Heart left ventricle (tissue), 16 donors: ENCODE results near the gene KCNQ1OT1. TPM values are rescaled to one million over a fixed set of nuclear protein-coding genes. Genes with fewer than 3 reads are reported as not detected.

Experiments
- ATAC-seq, 4 donors: fragments of 200-7000 bp; cut with Tn5 transposase; one replicate each; pipeline ENCODE4 v1.9.1; 2020 to 2022; ENCODE audit warnings: moderate library complexity in 4 of 4, mild to moderate bottlenecking in 3 of 4, moderate number of reproducible peaks in 1 of 4
- DNase-seq, 5 donors: peaks; one replicate each; pipeline ENCODE4 v3.0.0-alpha.2; 2020
- H3K27ac ChIP-seq, 12 donors: fragments of 200-600 bp; sonication (generic) in 4 of 12; one replicate each; pipeline versions ENCODE4 v1.5.0 to v1.8.0; 2016 to 2022; ENCODE audit warnings: mild to moderate bottlenecking in 2 of 12
- H3K27me3 ChIP-seq, 9 donors: fragments of 200-600 bp; sonication (generic) in 2 of 9; one replicate each; pipeline versions ENCODE4 v1.5.1 to v1.8.0; 2016 to 2022; ENCODE audit warnings: mild to moderate bottlenecking in 3 of 9
- H3K36me3 ChIP-seq, 9 donors: fragments of 200-600 bp; sonication (generic) in 2 of 9; one replicate each; pipeline versions ENCODE4 v1.5.0 to v1.8.0; 2018 to 2022; ENCODE audit warnings: mild to moderate bottlenecking in 2 of 9
- H3K4me1 ChIP-seq, 12 donors: fragments of 200-600 bp; sonication (generic) in 4 of 12; one replicate each; pipeline versions ENCODE4 v1.5.0 to v1.8.0; 2016 to 2022; ENCODE audit warnings: mild to moderate bottlenecking in 3 of 12
- H3K4me3 ChIP-seq, 12 donors: fragments of 200-600 bp; sonication (generic) in 4 of 12; one replicate each; pipeline versions ENCODE4 v1.5.0 to v1.8.0; 2017 to 2022; ENCODE audit warnings: mild to moderate bottlenecking in 9 of 12, moderate library complexity in 4 of 12
- H3K9me3 ChIP-seq, 12 donors: fragments of 200-600 bp; sonication (generic) in 4 of 12; one replicate each; pipeline versions ENCODE4 v1.5.0 to v1.8.0; 2016 to 2022; ENCODE audit warnings: mild to moderate bottlenecking in 1 of 12
- POLR2A ChIP-seq, 2 donors: fragments of 450-650 bp; IDR thresholded peaks; one replicate each; pipeline ENCODE4 v1.6.1; 2017; ENCODE audit warnings: antibody characterized with exemption in 2 of 2, mild to moderate bottlenecking in 2 of 2, moderate library complexity in 2 of 2
- WGBS, 4 donors: extraction: QIAGEN DNeasy Blood & Tissue Kit in 2 of 4; methylation state at CpG; one replicate each; pipeline versions ENCODE4 v1.1.5 to v1.1.7; 2013 to 2018; 5-methylcytosine and 5-hydroxymethylcytosine counted together
- intact Hi-C, 10 donors: fragments of 100-400 bp; cut with DNase I; formaldehyde crosslinking; loops; one replicate each; pipeline versions ENCODE4 v1.11.1 to v1.14.2; 2022
- polyA plus RNA-seq, 2 donors: library from polyadenylated mRNA; stranded (reverse); fragments of 200-250 nt; gene quantifications; one replicate each; pipeline ENCODE4 v1.2.3, GENCODE V29; 2013
- total RNA-seq, 9 donors: library from RNA; depleted of rRNA in 2 of 9; stranded (reverse); fragments of >200 nt in 2 of 9; fragmentation: NEBNext Ultra II Directional in 3 of 9; extraction: Animal tissue kit (Norgen Biotek cat#: 25700) in 3 of 9; gene quantifications; one replicate each; pipeline versions ENCODE4 v1.1.0 to v1.2.4, GENCODE V29; 2016 to 2023
- TF ChIP-seq, protein P1 (sequence below), 12 donors: fragments of 200-600 bp; sonication (generic) in 4 of 12; IDR thresholded peaks; one replicate each; pipeline versions ENCODE4 v1.5.0 to v1.8.0; 2018 to 2022; ENCODE audit warnings: antibody characterized with exemption in 12 of 12, mild to moderate bottlenecking in 5 of 12
- donor health status: ischemic (EF 13 %, LVEDD 7.1; RV severe dilation, severe dysfunction).
- donor health status: healthy with polysubstance abuse.
- donor health status: DM: no; HTN: yes; CAD: no.
- donor health status: DM: no; HTN: no; CAD: no.
- donor health status: ischemic (EF 25% LVEDD 6.9; RV normal size, moderate dysfunction).
- donor health status: ischemic (EF 25% LVEDD 5.7; RV mildly dilated, moderate dysfunction).
- donor health status: healthy.
- donor health status: DM: yes; HTN: yes; CAD: no.
- donor health status: ischemic (EF 35%, LVEDD 5.7; RV mildly dilated, moderate dysfunction).
- donor health status: nonischemic (EF 11% LVEDD 7.7; RV severe dilation, severe dysfunction).
- donor health status: DM: yes; HTN: yes; CAD: no.
- donor health status: PGD.
- donor health status: ischemic (EF 29% LVEDD 5.4; RV normal size, mild dysfunction).
- donor health status: nonischemic (EF 23%, LVEDD 6.1; RV moderate dilation, normal function).

The KCNQ1OT1 gene
- total and polyA plus RNA-seq, 11 donors, result 0.14 to 0.93 (median 0.40) TPM

DNA sequence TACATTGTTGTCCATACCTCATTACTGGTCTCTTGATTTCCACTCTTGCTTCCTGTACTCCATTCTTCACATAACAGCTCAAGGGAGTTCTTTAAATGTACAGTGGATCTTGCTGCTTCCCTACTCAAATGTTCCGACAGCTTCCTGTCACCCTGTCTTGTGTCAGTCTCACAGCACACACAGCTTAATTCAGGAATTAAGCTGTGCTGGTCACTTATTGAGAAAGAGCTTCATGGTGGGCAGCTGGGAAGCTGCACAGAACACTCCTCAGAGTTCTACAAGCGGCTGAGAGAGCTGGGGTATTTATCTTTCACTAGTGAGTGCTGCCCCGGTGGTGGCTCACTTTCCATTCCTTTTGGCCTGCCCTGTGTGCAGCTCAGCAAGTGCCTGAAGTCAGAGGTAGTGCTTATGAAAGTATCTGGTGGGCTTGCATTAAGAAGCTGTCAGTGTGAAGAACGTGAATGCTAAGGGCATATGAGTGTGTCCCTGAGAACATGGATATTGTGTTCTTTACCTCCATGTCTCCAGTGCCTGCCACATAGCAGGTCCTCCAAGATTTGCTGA is 48.7 kb downstream of the KCNQ1OT1 start:
- ATAC-seq (no peak), DNase-seq (no peak)
- TF ChIP-seq, protein P1, sequence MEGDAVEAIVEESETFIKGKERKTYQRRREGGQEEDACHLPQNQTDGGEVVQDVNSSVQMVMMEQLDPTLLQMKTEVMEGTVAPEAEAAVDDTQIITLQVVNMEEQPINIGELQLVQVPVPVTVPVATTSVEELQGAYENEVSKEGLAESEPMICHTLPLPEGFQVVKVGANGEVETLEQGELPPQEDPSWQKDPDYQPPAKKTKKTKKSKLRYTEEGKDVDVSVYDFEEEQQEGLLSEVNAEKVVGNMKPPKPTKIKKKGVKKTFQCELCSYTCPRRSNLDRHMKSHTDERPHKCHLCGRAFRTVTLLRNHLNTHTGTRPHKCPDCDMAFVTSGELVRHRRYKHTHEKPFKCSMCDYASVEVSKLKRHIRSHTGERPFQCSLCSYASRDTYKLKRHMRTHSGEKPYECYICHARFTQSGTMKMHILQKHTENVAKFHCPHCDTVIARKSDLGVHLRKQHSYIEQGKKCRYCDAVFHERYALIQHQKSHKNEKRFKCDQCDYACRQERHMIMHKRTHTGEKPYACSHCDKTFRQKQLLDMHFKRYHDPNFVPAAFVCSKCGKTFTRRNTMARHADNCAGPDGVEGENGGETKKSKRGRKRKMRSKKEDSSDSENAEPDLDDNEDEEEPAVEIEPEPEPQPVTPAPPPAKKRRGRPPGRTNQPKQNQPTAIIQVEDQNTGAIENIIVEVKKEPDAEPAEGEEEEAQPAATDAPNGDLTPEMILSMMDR (IDR thresholded peaks at IDR 0.05), result no peak
- TF ChIP-seq POLR2A (IDR thresholded peaks at IDR 0.05), result no peak
- Histone ChIP-seq H3K9me3 (peaks cover 0 to 94% (median 39%) of the 10 kb centered on the region in 12 donors), H3K4me1 (peaks cover 0 to 16% (median 0%) of the 10 kb centered on the region in 12 donors), H3K27me3 (no peaks in the 10 kb centered on the region), H3K4me3 (no peak overlapping the region), H3K36me3 (peaks cover 0 to 7% (median 0%) of the 10 kb centered on the region in 9 donors), H3K27ac (peak overlapping the region in 3 of 12 donors; percentile 30 to 52 (median 33))
- intact Hi-C loops, result loop anchor here in 1 of 10 donors (5.0 kb wide), 1 partner anchor 49 kb away; no protein-coding TSS in a partner anchor
- 88 to 96% (median 92%) methylated on average over 4 of the region's 4 CpGs for WGBS, 4 donors

DNA sequence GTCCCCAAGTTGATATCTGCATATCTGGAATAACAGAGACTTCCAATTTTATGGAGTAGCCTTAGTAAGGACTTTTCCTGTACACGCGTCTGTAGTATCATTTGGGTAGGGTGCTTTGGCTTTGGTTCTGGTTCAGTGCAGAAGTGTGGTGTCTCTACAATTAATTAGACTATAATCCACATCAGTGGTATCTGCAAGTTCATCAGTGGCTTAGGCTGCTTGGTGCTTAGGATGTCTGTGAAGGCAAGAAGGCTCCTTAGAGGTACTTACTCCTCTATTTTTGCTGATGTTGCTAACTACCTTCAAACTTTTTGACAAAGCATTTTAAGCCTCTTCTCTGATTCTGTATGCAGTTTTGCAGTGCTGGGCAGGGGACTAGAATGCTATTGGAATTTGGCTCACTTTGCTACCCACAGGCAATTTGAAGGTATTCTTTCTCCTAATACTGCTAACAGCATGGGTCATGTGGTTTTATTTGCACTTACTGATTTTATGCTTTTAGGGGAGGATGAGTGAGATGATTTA is 49.4 kb downstream of the KCNQ1OT1 start:
- no peak for ATAC-seq
- intact Hi-C loops, result loop anchor here in 1 of 10 donors (5.0 kb wide), 1 partner anchor 48 kb away; no protein-coding TSS in a partner anchor
- H3K9me3 ChIP-seq, result peaks cover 0 to 97% (median 45%) of the 10 kb centered on the region in 12 donors

DNA sequence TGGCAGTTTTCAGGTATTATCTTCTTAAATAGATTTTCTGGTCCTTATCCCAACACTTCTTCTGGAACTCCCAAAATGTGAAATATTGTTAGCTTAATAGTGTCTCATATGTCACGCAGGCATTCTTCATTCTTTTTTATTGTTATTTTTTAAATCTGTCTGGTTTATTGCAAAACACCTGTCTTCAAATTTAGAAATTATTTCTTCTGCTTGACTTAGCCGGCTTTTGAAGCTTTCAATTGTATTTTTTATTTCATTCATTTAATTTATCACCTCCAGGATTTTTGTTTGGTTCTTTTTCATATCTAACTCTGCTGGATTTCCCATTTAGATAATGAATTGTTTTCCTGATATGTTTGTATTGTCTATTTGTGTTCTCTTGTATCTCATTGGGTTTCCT is 49.9 kb downstream of the KCNQ1OT1 start:
- intact Hi-C loops, result loop anchor here in 1 of 10 donors (5.0 kb wide), 1 partner anchor 48 kb away; no protein-coding TSS in a partner anchor
- ATAC-seq, result no peak
- 95 to 99% (median 98%) methylated on average over 2 of the region's 2 CpGs for WGBS, 4 donors

More for the DNA sequence above, 49.4 kb downstream of the KCNQ1OT1 start:
- no peak overlapping the region for H3K4me3 ChIP-seq
- no peaks in the 10 kb centered on the region for H3K27me3 ChIP-seq
- DNase-seq, result no peak
- H3K36me3 ChIP-seq, result peaks cover 0 to 9% (median 0%) of the 10 kb centered on the region in 9 donors
- H3K4me1 ChIP-seq, result peaks cover 0 to 16% (median 0%) of the 10 kb centered on the region in 12 donors
- TF ChIP-seq, protein P1 (IDR thresholded peaks at IDR 0.05), result no peak
- TF ChIP-seq POLR2A (IDR thresholded peaks at IDR 0.05), result no peak
- 98 to 99% (median 98%) methylated on average over 2 of the region's 2 CpGs for WGBS, 4 donors
- H3K27ac ChIP-seq, result no peak overlapping the region

DNA sequence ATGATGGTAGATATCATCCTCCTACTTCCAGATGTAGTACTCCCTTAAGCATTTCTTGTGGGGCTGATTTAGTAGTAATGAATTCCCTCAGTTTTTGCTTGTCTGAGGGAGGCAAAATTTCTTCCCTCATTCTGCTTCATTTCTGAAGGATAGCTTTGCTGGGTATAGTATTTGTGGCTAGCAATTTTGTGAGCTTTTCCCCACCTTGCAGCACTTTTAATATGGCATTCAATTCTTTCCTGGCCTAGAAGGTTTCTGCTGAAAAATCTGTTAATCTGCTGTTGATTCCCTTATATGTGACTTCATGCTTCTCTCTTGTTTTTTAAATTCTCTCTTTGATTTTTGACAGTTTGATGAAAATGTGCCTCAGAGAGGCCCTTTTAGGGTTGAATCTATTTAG is 50.4 kb downstream of the KCNQ1OT1 start:
- intact Hi-C loops, result no loop called here
- Histone ChIP-seq H3K9me3 (peaks cover 0 to 97% (median 55%) of the 10 kb centered on the region in 12 donors), H3K27me3 (no peaks in the 10 kb centered on the region), H3K36me3 (peaks cover 0 to 9% (median 0%) of the 10 kb centered on the region in 9 donors), H3K27ac (no peak overlapping the region), H3K4me3 (no peak overlapping the region), H3K4me1 (peaks cover 0 to 16% (median 0%) of the 10 kb centered on the region in 12 donors)
- TF ChIP-seq POLR2A (IDR thresholded peaks at IDR 0.05), result no peak
- TF ChIP-seq, protein P1 (IDR thresholded peaks at IDR 0.05), result no peak
- ATAC-seq (no peak), DNase-seq (no peak)

More for the DNA sequence above, 49.9 kb downstream of the KCNQ1OT1 start:
- Histone ChIP-seq H3K36me3 (peaks cover 0 to 9% (median 0%) of the 10 kb centered on the region in 9 donors), H3K4me1 (peaks cover 0 to 16% (median 0%) of the 10 kb centered on the region in 12 donors), H3K4me3 (no peak overlapping the region), H3K27me3 (no peaks in the 10 kb centered on the region), H3K27ac (no peak overlapping the region), H3K9me3 (peaks cover 0 to 97% (median 51%) of the 10 kb centered on the region in 12 donors)
- no peak for DNase-seq
- TF ChIP-seq, protein P1 (IDR thresholded peaks at IDR 0.05), result no peak
- no peak for TF ChIP-seq POLR2A (IDR thresholded peaks at IDR 0.05)
